SK-N-SH treated with all-trans-retinoic acid at 6 μM for 48 hours (cell line): ENCODE results near the gene LRCH3.

ENCODE experiments used
- CREB5 ChIP-seq: fragments of 250-450 bp; sonication (Bioruptor Pico); IDR thresholded peaks from 2 replicates; pipeline ENCODE4 v1.5.1; 2020; ENCODE audit warnings: low read depth, mild to moderate bottlenecking, moderate library complexity
- CSRNP3 ChIP-seq: fragments of 250-450 bp; sonication (Bioruptor Pico); IDR thresholded peaks from 2 replicates; pipeline ENCODE4 v1.5.1; 2021; ENCODE audit warnings: mild to moderate bottlenecking, moderate library complexity
- PATZ1 ChIP-seq: fragments of 250-450 bp; sonication (Bioruptor Pico); IDR thresholded peaks from 2 replicates; pipeline ENCODE4 v1.8.0; 2020; ENCODE audit warnings: mild to moderate bottlenecking, moderate library complexity, borderline replicate concordance
- RARB ChIP-seq: fragments of 250-450 bp; sonication (Bioruptor Pico); IDR thresholded peaks from 2 replicates; pipeline ENCODE4 v1.8.0; 2021; ENCODE audit warnings: mild to moderate bottlenecking, moderate library complexity
- SNAI2 ChIP-seq: fragments of 250-450 bp; sonication (Bioruptor Pico); IDR thresholded peaks from 2 replicates; pipeline ENCODE4 v1.5.0; 2020; ENCODE audit warnings: mild to moderate bottlenecking, moderate library complexity
- TOX ChIP-seq: fragments of 250-450 bp; sonication (Bioruptor Pico); IDR thresholded peaks from 2 replicates; pipeline ENCODE4 v1.8.0; 2021; ENCODE audit warnings: mild to moderate bottlenecking, moderate library complexity, borderline replicate concordance
- TSHZ2 ChIP-seq: fragments of 250-450 bp; sonication (Bioruptor Pico); IDR thresholded peaks from 2 replicates; pipeline ENCODE4 v1.5.0; 2020; ENCODE audit warnings: mild to moderate bottlenecking, moderate library complexity
- ZC3H10 ChIP-seq: fragments of 250-450 bp; sonication (Bioruptor Pico); IDR thresholded peaks from 2 replicates; pipeline ENCODE4 v1.5.1; 2021; ENCODE audit warnings: mild to moderate bottlenecking, moderate library complexity
- ZFP30 ChIP-seq: fragments of 450-650 bp; formaldehyde crosslinking; IDR thresholded peaks from 2 replicates; pipeline ENCODE4 v1.5.0; 2022; ENCODE audit warnings: mild to moderate bottlenecking, moderate library complexity

- TF ChIP-seq TOX (no peak), TSHZ2 (CRISPR knock-in tag) (no peak), CREB5 (CRISPR knock-in tag) (no peak), ZFP30 (CRISPR knock-in tag) (no peak), RARB (no peak), SNAI2 (CRISPR knock-in tag) (no peak), CSRNP3 (CRISPR knock-in tag) (no peak), PATZ1 (CRISPR knock-in tag) (no peak), ZC3H10 (no peak)
Measured at GRCh38 chr3:197756704-197757103, 34.4 kb upstream of the LRCH3 start.
